GM21576 (cell line): ENCODE data around the gene MS4A13.
A peak's percentile ranks its signal among the peaks of the same experiment; 100 is the strongest.
"Not testable (repeated sequence)": the region's sequence is repeated elsewhere in the genome, so short reads cannot be mapped to it uniquely, and the experiment has no call there.

Experiments used
- ATAC-seq: cut with Tn5 transposase; IDR thresholded peaks from one replicate; pipeline ENCODE4 v1.9.1; 2021; ENCODE audit warnings: mild to moderate bottlenecking, moderate library complexity; ENCODE audit not compliant: unreplicated experiment

Gene MS4A13

DNA sequence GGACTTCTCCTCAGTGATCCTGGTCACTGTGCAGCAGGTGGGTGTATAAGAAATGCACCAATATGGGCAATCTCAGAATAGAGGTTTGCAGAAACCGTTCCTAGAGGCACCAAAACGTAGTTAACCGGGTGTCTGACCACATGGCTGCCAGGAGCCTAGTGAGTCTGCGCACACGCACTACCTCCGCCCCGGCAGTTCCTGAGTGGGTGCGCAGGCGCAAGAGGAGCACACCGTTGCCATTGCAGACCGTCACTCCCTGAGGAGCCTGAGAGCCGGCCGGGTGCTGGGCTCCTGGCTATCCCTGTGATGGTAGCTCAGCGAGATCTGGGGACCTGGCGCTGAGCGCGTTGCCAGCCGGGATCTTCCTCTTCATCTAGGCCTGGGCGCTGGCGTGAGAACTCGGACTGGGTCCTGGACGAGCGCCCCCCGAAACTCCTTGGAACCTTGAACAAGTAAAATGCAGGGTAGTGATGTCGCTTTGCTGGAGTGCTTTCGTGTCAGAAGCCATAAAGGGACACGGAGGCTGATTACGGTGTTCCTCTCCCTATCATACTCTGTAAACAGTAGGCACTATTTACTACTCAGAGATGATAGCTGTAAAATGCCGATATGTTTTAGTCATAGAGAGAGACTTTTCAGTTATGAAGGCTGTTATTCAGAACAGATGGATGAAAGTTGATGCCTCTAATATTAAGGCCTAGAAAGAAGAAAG is at the start of gene MS4A13:
MS4A13 (plus strand) TSS at position 249 of the 712 bp plus-strand sequence. CDS start 2,692 bp downstream, outside the sequence.
- no peak for ATAC-seq

DNA sequence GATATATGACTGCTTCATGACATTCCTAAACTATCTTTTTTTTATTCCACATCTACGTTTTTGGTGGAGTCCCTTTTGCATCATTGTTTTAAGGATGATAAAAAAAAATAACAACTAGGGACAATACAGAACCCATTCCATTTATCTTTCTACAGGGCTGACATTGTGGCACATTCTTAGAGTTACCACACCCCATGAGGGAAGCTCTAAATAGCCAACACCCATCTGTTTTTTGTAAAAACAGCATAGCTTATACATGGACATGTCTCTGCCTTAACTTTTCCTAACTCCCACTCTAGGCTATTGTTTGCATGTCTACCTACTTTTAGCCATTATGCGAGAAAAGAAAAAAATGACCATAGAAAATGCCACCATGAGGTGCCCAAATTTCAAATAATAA is 46.4 kb upstream of the MS4A13 start:
- no peak for ATAC-seq

- no peak for ATAC-seq
Measured at GRCh38 chr11:60469723-60470122, 45.5 kb upstream of the MS4A13 start.

GRCh38 chr11:60477035-60477445 is 38.2 kb upstream of the MS4A13 start:
- peak; percentile 63 for ATAC-seq

DNA sequence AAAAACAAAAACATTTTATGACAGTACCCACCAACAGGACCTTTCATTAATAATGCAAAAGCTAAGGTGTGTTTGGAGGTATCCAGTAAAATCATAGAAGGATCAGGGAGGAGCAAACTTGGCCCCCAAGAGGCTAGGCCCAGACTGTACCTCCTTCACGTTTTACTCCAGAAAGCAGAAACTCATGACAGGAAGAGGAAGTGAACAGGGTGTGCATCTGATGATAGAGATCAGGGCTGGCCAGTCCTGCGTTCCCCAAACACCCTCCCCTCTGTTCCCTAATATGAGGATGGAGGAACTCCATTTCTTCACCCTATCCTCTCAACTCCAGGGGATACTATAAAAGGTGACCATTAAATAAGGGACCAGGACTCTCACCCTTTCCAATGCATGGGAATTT is 32.8 kb upstream of the MS4A13 start:
- peak; percentile 53 for ATAC-seq

GRCh38 chr11:60485987-60486386 is 29.2 kb upstream of the MS4A13 start:
- peak; percentile 91 for ATAC-seq

DNA sequence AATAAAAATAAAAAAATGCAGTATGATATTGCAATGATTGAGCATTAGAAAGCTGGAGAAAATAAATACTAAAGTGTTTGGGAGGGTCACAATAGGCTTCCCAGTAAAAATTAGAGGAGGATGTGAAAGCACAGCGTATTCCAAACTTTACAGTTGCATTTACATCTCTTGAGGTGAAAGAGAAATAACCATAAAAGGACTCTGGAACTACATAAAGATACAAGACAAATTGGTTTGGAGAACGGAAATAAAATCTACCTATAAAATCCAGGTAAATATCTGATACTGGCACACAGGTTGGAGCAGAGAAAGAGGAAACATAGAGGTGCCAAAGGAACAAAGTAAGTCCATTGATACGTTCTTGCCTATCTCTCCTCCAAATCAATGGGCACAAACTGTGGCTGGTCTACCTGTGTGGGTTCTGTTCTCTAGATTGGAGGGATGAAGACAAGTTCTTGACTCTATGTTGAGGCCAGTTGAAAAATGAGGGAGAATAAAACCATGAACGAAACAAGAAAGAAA is 22.6 kb upstream of the MS4A13 start, which contains the start of gene MS4A12:
MS4A12 (plus strand) TSS at position 291 of the 522 bp plus-strand sequence. CDS start 4,541 bp downstream, outside the sequence.
- ATAC-seq, result no peak

DNA sequence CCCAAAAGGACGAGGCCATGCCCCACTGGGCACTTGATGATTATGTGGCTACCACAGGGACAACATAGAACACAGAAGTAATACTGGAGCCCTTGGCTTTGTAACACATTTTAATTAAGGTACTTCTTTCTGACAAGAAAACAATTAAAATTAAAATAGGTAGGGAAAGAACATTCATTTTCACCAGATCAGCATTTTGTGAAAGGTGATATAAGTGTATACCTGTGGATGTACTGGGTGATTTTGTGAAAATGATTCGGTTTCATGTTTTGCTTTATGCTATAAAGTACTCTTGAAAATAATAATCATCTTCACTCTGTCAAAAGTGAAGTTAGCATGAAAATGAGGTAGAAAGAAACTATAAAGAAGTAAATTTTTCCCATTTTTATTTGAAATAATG is 21.7 kb upstream of the MS4A13 start:
- ATAC-seq, result no peak

- ATAC-seq, result no peak
Measured at GRCh38 chr11:60498399-60498798, 16.8 kb upstream of the MS4A13 start.

DNA sequence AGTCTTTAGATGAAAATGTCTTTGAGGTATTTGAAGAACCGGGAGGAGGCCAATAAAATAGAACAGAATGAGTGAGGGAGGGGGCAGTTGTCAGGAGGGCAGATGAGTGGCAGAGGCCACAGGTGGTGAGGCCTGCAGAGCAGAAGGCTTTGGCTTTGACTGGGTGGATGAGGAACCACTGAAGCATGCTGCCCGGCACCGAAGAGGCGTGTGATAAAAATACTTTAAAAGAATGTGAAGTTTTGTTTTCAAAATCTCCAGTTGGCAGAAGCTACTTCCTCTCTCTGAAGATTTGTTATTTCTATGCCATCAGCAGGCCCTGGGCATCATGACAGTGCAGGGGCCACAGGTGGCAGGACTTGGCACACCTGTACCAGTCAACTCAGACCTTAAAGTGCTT is 16.3 kb upstream of the MS4A13 start:
- ATAC-seq, result peak; percentile 47

GRCh38 chr11:60500276-60500910 is 14.8 kb upstream of the MS4A13 start:
- ATAC-seq, result no peak

DNA sequence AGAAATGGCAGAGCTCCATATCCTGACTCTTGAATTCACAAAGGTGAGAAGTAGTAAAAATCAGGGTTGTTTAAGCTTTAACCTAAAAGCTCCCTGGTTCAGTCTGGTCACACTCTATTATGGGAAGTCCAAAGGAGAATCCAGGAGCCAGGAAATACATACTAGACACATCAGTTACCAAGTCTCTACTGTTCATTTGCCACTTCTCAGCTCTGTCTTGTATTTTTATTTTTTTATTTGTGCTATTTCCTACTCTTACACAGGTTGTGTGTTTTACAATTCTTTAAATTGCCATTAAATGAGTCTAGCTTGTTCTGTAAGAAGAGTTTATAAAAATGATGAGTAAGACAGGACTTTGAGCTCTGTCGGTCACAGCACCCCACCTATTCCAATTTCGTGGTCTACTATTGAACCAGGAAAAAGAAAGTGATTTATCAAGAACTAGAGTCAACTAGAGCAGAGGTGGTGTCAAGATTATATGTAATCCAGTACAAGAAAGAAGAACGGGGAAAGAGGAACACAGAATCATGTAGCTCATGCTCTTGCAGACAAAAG is 12.9 kb upstream of the MS4A13 start:
- no peak for ATAC-seq

GRCh38 chr11:60504219-60504905 is 10.8 kb upstream of the MS4A13 start:
- ATAC-seq, result no peak

GRCh38 chr11:60509609-60510008 is 5.6 kb upstream of the MS4A13 start:
- ATAC-seq, result not testable (repeated sequence)

- not testable (repeated sequence) for ATAC-seq
Measured at GRCh38 chr11:60510209-60510608, 5.0 kb upstream of the MS4A13 start.

GRCh38 chr11:60511393-60511792 is 3.8 kb upstream of the MS4A13 start:
- ATAC-seq, result no peak

DNA sequence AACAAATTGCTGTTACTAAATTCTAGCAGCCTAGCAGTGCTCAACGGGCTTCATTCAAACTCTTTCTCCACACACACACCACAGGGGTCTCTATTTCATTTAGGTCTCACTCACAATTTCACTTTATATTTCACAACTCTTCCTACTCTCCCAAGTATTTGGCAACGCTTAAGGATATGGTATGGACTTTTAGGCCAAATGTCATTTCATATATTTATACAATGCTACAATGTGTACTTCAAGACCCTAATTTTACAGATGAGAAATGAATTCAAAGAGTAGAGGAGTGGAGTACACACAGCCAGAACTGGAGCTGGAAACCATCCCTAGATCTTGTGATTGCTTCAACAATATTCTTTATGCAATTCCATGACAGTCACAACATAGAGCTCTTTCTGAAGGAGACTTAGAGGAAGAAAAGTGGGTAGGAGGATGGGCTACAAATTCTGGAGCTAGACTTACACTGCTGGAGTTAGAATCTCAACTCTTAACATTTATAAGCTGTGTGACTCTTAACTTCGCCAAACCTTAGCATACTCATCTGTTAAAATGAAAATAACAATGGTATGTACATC is 2.5 kb upstream of the MS4A13 start:
- no peak for ATAC-seq

- ATAC-seq, result no peak
Measured at GRCh38 chr11:60513496-60514460, 1.4 kb upstream of the MS4A13 start.

DNA sequence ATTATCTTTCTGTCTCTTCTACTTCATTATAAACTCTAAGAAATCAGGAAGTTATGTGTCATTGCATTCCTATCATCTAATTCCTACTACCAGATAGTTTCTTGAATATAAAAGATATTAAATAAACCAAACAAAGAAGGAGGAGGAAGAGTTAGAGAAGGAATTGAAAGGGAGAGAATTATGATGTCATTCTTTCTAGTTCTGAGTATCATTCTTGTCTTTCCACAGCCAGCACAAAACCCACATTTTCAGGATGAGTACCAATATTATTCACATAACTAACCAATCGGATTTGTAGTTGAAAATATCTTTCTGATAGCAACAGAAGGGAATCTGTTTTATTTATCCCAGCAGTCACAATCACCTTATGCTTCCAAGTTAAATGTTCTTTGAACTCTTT is 13.3 kb downstream of the MS4A13 start:
- no peak for ATAC-seq

DNA sequence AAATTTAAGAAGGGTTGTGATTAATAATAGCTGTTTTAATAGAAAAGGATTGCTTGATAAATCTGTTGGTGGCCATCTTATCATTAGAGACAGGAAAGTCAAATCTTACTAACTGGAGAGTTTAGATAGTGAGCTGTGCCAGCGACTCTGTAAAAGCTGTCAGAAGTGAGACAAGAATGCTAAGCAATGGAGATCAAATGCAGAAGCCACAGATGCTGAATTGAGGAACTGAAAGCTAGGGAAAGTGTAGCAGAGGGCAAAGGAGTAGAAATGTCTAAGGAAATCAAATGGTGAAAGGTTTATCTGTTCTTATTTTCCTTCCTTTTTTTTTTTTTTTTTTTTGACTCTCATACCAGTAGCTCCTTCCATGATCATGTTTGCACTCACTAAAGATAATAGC is 13.7 kb downstream of the MS4A13 start:
- ATAC-seq, result peak; percentile 76
